HepG2 (cell line): ENCODE data around the gene TCTA.
A peak's percentile ranks its signal among the peaks of the same experiment; 100 is the strongest.

Experiments
- CTCF ChIP-seq: sonication (generic); formaldehyde crosslinking; IDR thresholded peaks from 2 replicates; pipeline ENCODE4 v1.5.0; 2020; ENCODE audit warnings: mild to moderate bottlenecking, missing genetic modification reagents, moderate library complexity
- POGK ChIP-seq: sonication (generic); formaldehyde crosslinking; conservative IDR thresholded peaks from 2 replicates; pipeline ENCODE4 v1.8.0; 2022; ENCODE audit warnings: mild to moderate bottlenecking, moderate library complexity, missing genetic modification reagents
- TFDP2 ChIP-seq: sonication (generic); formaldehyde crosslinking; IDR thresholded peaks from 2 replicates; pipeline ENCODE4 v1.4.0; 2020; ENCODE audit warnings: missing genetic modification reagents
- U2AF1 ChIP-seq: fragments of 200-400 bp; formaldehyde crosslinking; optimal IDR thresholded peaks from 2 replicates; pipeline ENCODE3; 2017; ENCODE audit warnings: mild to moderate bottlenecking, low read depth, low read length
- ZNF274 ChIP-seq: sonication (generic); formaldehyde crosslinking; IDR thresholded peaks from 2 replicates; pipeline ENCODE4 v1.5.1; 2020; ENCODE audit warnings: mild to moderate bottlenecking, missing genetic modification reagents

GRCh38 chr3:49412632-49413337, 562 bp downstream of the TCTA start:
- TF ChIP-seq TFDP2 (CRISPR knock-in tag) = no peak
- no peak for TF ChIP-seq POGK (CRISPR knock-in tag)
- no peak for TF ChIP-seq U2AF1
- TF ChIP-seq ZNF274 = 0 out of 2 replicates have a peak, but pooled peaks have one; percentile 41
- no peak; the same call in 1 of the 2 replicates for TF ChIP-seq CTCF (CRISPR knock-in tag)
